Stimulated activated CD8-positive, alpha-beta memory T cell treated with anti-CD3 and anti-CD28 coated beads, Interleukin-12 subunit alpha, Interleukin-12 subunit beta, amount 100 ng/mL, for 24 hours (primary cell): ENCODE measurements around the gene PANK4.

Experiments
- DNase-seq: peaks from one replicate; pipeline ENCODE4 v3.0.0-alpha.2; 2020; ENCODE audit errors: extremely low read depth

PANK4 gene

GRCh38 chr1:2528966-2529783 lies 2.8 kb upstream of the PANK4 start:
- no peak for DNase-seq

GRCh38 chr1:2528611-2528965 lies 2.2 kb upstream of the PANK4 start:
- DNase-seq, result no peak

- no peak for DNase-seq
Observed at GRCh38 chr1:2528016-2528415, 1.6 kb upstream of the PANK4 start.

- DNase-seq, result no peak
Observed at GRCh38 chr1:2527556-2527860, 1.1 kb upstream of the PANK4 start.

- DNase-seq, result no peak
Observed at GRCh38 chr1:2526824-2527555, 594 bp upstream of the PANK4 start.

GRCh38 chr1:2525572-2525919 lies 850 bp downstream of the PANK4 start:
- DNase-seq, result no peak

GRCh38 chr1:2523891-2524609 lies 2.3 kb downstream of the PANK4 start:
- DNase-seq, result no peak

GRCh38 chr1:2523191-2523890 lies 3.1 kb downstream of the PANK4 start:
- DNase-seq, result no peak

- DNase-seq, result no peak
Observed at GRCh38 chr1:2522230-2522629, 4.2 kb downstream of the PANK4 start.

GRCh38 chr1:2520806-2521205 lies 5.6 kb downstream of the PANK4 start:
- no peak for DNase-seq

GRCh38 chr1:2520206-2520605 lies 6.2 kb downstream of the PANK4 start:
- no peak for DNase-seq

GRCh38 chr1:2519729-2520128 lies 6.7 kb downstream of the PANK4 start:
- no peak for DNase-seq

- DNase-seq, result no peak
Observed at GRCh38 chr1:2519029-2519685, 7.2 kb downstream of the PANK4 start.

- no peak for DNase-seq
Observed at GRCh38 chr1:2518528-2518927, 7.9 kb downstream of the PANK4 start.

- DNase-seq, result no peak
Observed at GRCh38 chr1:2517966-2518365, 8.4 kb downstream of the PANK4 start.

- no peak for DNase-seq
Observed at GRCh38 chr1:2516946-2517345, 9.4 kb downstream of the PANK4 start.

- DNase-seq, result no peak
Observed at GRCh38 chr1:2516124-2516523, 10.3 kb downstream of the PANK4 start.

- DNase-seq, result no peak
Observed at GRCh38 chr1:2515763-2516080, 10.7 kb downstream of the PANK4 start.

- no peak for DNase-seq
Observed at GRCh38 chr1:2514863-2515762, 11.3 kb downstream of the PANK4 start.

- DNase-seq, result no peak
Observed at GRCh38 chr1:2513939-2514652, 12.3 kb downstream of the PANK4 start.
